ENCODE data around the gene GOLPH3.

DNA sequence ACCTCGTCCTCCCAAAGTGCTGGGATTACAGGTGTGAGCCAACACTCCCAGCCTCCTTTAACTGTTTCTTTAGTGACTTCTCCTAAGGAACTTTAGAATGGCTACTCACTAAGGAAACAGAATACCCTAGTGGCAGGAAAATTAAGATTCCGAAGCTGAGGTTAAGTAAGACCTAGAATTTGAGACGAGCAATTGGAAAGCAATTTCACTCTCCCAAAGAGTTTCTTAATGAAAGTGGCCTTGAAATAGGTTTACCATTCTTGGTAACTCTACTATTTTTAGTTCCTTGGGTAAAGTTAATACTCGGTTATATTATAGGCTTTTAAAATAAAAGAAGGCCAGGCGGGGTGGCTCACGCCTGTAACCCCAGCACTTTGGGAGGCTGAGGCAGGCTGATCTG is 22.9 kb upstream of the GOLPH3 start:
- no peak for TF ChIP-seq EP300 (IDR thresholded peaks at IDR 0.05)
- TF ChIP-seq, protein P1, sequence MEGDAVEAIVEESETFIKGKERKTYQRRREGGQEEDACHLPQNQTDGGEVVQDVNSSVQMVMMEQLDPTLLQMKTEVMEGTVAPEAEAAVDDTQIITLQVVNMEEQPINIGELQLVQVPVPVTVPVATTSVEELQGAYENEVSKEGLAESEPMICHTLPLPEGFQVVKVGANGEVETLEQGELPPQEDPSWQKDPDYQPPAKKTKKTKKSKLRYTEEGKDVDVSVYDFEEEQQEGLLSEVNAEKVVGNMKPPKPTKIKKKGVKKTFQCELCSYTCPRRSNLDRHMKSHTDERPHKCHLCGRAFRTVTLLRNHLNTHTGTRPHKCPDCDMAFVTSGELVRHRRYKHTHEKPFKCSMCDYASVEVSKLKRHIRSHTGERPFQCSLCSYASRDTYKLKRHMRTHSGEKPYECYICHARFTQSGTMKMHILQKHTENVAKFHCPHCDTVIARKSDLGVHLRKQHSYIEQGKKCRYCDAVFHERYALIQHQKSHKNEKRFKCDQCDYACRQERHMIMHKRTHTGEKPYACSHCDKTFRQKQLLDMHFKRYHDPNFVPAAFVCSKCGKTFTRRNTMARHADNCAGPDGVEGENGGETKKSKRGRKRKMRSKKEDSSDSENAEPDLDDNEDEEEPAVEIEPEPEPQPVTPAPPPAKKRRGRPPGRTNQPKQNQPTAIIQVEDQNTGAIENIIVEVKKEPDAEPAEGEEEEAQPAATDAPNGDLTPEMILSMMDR (IDR thresholded peaks at IDR 0.05): no peak

All from ovary (tissue), 3 donors.